ENCODE data around the gene UNKL. TPM values are rescaled to one million over a fixed set of nuclear protein-coding genes. Genes with fewer than 3 reads are reported as not detected.
"Not testable (repeated sequence)": the region's sequence is repeated elsewhere in the genome, so short reads cannot be mapped to it uniquely, and the experiment has no call there.

Gene UNKL
- total RNA-seq, 1 experiment from 2014 or later, result 17.7 TPM

DNA sequence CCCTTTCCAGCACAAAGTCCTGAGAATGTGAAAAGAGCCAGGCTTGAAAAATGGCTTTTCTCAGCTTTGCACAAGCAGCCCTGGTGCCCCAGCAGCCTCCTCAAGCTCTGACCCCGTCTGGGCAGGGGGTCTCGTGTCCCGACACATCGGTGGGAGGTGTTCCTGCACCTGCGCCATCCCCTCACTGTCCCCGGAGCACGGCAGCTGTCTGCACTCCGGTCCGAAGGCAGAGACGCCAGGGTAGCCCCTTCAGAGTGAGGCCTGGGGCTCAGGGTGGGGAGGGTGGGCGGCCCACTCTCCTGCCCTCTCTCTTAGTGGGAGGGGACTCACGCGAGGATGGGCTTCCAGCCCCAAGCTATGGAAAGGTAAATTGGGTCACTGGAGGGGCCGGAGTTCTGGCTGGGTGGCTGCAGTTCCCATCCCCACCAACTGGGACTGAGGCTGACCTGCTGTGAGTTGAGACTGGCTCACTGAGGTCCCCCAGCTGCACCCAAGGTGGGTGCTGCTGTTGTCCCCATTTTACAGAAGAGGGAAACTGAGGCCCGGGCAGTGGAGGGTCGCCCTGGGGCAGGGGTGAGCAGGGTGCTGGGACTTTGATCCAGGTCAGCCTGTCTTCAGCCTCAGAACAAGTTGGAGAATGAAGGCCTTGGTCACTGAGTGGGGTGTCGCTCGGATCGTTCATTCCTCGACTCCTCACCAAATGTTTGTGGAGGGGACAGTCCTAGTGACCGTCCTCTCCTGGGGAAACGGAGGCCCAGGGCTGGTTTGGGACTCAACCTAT, 83.4 kb downstream of the UNKL start:
- Histone ChIP-seq H3K36me3 (0 out of 2 replicates have a peak, but pooled peaks cover under 1% of the 10 kb centered on the region), H3K4me1 (replicated peaks) (peaks cover 19% of the 10 kb centered on the region), H3K27me3 (replicated peaks) (peaks cover 50% of the 10 kb centered on the region), H3K9me3 (replicated peaks) (peaks cover 8% of the 10 kb centered on the region), H3K27ac (no peak overlapping the region), H3K4me3 (no peak overlapping the region)
- DNase-seq (ENCODE audit: low read depth in 1 of 2, low spot score in 2 of 2), result no peak

GRCh38 chr16:1330260-1330914, 84.1 kb downstream of the UNKL start:
- Histone ChIP-seq H3K27ac (no peak overlapping the region), H3K9me3 (replicated peaks) (peaks cover 8% of the 10 kb centered on the region), H3K27me3 (replicated peaks) (peaks cover 42% of the 10 kb centered on the region), H3K4me1 (replicated peaks) (peaks cover 19% of the 10 kb centered on the region), H3K4me3 (no peak overlapping the region), H3K36me3 (peaks cover 8% of the 10 kb centered on the region)
- DNase-seq (ENCODE audit: low read depth in 1 of 2, low spot score in 2 of 2), result no peak

DNA sequence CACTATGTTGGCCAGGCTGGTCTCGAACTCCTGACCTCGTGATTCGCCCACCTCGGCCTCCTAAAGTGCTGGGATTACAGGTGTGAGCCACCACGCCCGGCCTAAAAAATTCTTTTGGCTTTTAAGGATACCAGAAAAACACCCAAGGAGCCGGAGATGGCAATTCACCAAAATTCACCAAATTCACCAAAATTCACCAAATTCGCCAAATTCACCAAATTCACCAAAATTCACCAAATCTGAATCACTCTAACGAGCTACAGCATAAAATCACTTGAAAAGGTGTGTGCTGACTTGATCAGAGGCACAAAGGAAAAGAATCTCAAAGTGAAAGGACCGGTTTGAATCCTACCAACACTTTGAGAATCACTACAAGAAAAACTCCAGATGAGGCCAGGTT, 85.5 kb downstream of the UNKL start:
- not testable (repeated sequence) for DNase-seq (ENCODE audit: low read depth in 1 of 2, low spot score in 2 of 2); H3K27ac ChIP-seq; H3K9me3 ChIP-seq (replicated peaks); H3K4me3 ChIP-seq
- Histone ChIP-seq H3K36me3 (peaks cover 22% of the 10 kb centered on the region), H3K27me3 (replicated peaks) (peaks cover 28% of the 10 kb centered on the region), H3K4me1 (replicated peaks) (peaks cover 19% of the 10 kb centered on the region)

DNA sequence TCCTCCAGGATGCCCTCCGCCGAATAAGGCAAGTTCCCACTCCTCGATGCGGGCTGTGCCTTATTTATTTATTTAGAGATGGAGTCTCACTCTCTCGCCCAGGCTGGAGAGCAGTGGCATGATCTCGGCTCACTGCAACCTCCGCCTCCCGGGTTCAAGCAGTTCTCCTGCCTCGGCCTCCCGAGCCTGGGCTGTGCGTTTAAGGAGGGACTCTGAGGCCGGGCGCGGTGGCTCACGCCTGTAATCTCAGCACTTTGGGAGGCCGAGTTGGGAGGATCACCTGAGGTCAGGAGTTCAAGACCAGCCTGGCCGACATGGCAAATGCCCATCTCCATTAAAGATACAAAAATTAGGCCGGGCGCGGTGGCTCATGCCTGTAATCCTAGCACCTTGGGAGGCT, 86.4 kb downstream of the UNKL start:
- H3K27ac ChIP-seq; H3K4me3 ChIP-seq; DNase-seq (ENCODE audit: low read depth in 1 of 2, low spot score in 2 of 2); H3K9me3 ChIP-seq (replicated peaks): not testable (repeated sequence)
- H3K27me3 ChIP-seq (replicated peaks), result peaks cover 20% of the 10 kb centered on the region
- peaks cover 12% of the 10 kb centered on the region for H3K4me1 ChIP-seq (replicated peaks)
- H3K36me3 ChIP-seq, result peaks cover 30% of the 10 kb centered on the region

DNA sequence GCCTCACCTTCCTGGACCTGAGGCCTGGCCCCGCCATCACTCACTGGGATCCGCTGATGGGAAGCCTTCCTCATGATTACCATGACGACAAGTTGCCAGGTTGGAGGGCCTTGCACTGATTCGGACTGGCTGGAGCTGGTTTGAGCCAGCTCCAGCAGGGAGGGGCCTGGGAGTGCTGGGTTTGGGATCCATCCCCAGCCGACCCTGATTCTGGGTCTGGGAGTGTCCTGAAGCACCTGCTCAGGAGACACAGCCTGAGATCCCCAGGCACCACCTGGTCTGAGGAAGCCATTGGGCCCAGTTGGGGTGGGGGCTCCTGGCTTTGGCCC, 86.9 kb downstream of the UNKL start:
- Histone ChIP-seq H3K27me3 (replicated peaks) (peaks cover 14% of the 10 kb centered on the region), H3K9me3 (replicated peaks) (peaks cover 5% of the 10 kb centered on the region), H3K4me3 (no peak overlapping the region), H3K4me1 (replicated peaks) (peaks cover 10% of the 10 kb centered on the region; the same call in 1 of the 2 replicates), H3K27ac (no peak overlapping the region), H3K36me3 (peaks cover 32% of the 10 kb centered on the region)
- no peak for DNase-seq (ENCODE audit: low read depth in 1 of 2, low spot score in 2 of 2)

GRCh38 chr16:1326946-1327618, 87.4 kb downstream of the UNKL start:
- H3K27ac ChIP-seq, result no peak overlapping the region
- no peak for DNase-seq (ENCODE audit: low read depth in 1 of 2, low spot score in 2 of 2)
- H3K36me3 ChIP-seq, result peaks cover 36% of the 10 kb centered on the region
- H3K27me3 ChIP-seq (replicated peaks), result peaks cover 9% of the 10 kb centered on the region
- no peak overlapping the region for H3K4me3 ChIP-seq
- H3K9me3 ChIP-seq (replicated peaks), result peaks cover 5% of the 10 kb centered on the region
- peaks cover 8% of the 10 kb centered on the region; the same call in 1 of the 2 replicates for H3K4me1 ChIP-seq (replicated peaks)

GRCh38 chr16:1326391-1326790, 88.1 kb downstream of the UNKL start:
- Histone ChIP-seq H3K27me3 (replicated peaks) (peaks cover 2% of the 10 kb centered on the region), H3K4me3 (no peak overlapping the region), H3K9me3 (replicated peaks) (peaks cover 5% of the 10 kb centered on the region), H3K36me3 (peaks cover 39% of the 10 kb centered on the region), H3K4me1 (replicated peaks) (peaks cover 1% of the 10 kb centered on the region; the same call in 1 of the 2 replicates), H3K27ac (no peak overlapping the region)
- DNase-seq (ENCODE audit: low read depth in 1 of 2, low spot score in 2 of 2), result no peak

GRCh38 chr16:1325673-1326371, 88.7 kb downstream of the UNKL start:
- Histone ChIP-seq H3K4me1 (replicated peaks) (no peaks in the 10 kb centered on the region), H3K4me3 (no peak overlapping the region), H3K9me3 (replicated peaks) (peaks cover 5% of the 10 kb centered on the region), H3K27ac (no peak overlapping the region), H3K27me3 (replicated peaks) (no peaks in the 10 kb centered on the region), H3K36me3 (peaks cover 42% of the 10 kb centered on the region)
- no peak for DNase-seq (ENCODE audit: low read depth in 1 of 2, low spot score in 2 of 2)

- Histone ChIP-seq H3K9me3 (replicated peaks) (peaks cover 2% of the 10 kb centered on the region; the same call in 1 of the 2 replicates), H3K36me3 (peaks cover 48% of the 10 kb centered on the region), H3K4me1 (replicated peaks) (no peaks in the 10 kb centered on the region), H3K27ac (no peak overlapping the region), H3K4me3 (no peak overlapping the region), H3K27me3 (replicated peaks) (no peaks in the 10 kb centered on the region)
- DNase-seq (ENCODE audit: low read depth in 1 of 2, low spot score in 2 of 2), result no peak
Measured at GRCh38 chr16:1325261-1325660, 89.2 kb downstream of the UNKL start.

GRCh38 chr16:1324286-1324826, 90.1 kb downstream of the UNKL start:
- Histone ChIP-seq H3K4me1 (replicated peaks) (no peaks in the 10 kb centered on the region), H3K9me3 (replicated peaks) (no peaks in the 10 kb centered on the region), H3K27me3 (replicated peaks) (no peaks in the 10 kb centered on the region), H3K4me3 (no peak overlapping the region), H3K27ac (no peak overlapping the region), H3K36me3 (peaks cover 57% of the 10 kb centered on the region)
- DNase-seq (ENCODE audit: low read depth in 1 of 2, low spot score in 2 of 2), result no peak

DNA sequence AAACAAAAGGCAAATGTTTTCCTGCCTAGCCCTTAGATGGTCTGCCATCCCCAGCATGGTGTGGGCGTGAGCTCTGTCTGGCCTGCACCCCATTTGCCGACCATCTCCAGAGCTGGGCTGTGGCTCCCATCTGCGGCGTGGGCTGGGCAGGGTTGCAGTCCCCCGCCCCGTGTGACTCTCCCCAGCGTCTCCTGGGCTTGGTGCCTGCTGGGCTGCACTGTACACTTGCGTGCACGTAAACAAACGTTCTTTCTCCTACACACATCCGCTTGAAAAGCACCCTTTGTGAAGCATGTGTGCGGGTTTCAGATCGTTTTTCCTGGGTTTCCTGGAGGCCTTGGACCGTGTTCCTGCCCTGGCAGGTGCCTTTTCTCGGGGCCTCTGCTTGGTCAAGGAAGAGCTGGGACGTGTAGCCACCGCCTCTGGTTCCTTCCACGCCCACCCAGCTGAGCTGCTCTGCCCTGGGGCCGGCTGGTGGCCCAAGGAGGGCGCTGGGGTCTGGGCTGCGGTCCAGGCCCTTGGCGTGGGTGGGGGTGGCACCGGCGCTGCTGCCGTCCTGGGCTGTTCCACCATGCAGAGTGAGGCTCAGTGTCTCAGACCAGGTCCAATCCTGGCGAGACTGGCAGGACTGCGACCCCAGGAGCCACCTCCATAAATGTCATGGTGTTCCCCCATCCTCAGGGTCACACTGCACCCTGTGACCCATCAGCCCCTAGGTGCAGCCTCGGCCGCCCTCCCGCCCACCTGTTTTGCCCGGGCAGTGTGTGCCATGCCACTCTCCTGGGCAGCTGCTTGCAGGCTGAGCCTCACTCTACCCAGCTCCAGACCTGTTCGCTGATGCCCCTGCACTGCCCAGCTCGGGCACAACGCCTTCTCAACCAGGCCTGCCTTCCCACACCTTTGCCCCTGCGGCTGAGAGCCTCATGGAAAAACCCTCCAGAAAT, 90.9 kb downstream of the UNKL start:
- Histone ChIP-seq H3K9me3 (replicated peaks) (no peaks in the 10 kb centered on the region), H3K36me3 (peaks cover 65% of the 10 kb centered on the region), H3K27me3 (replicated peaks) (no peaks in the 10 kb centered on the region), H3K4me1 (replicated peaks) (no peaks in the 10 kb centered on the region), H3K27ac (no peak overlapping the region), H3K4me3 (no peak overlapping the region)
- DNase-seq (ENCODE audit: low read depth in 1 of 2, low spot score in 2 of 2), result no peak

- no peak overlapping the region for H3K4me3 ChIP-seq
- H3K27ac ChIP-seq, result no peak overlapping the region
- peaks cover 77% of the 10 kb centered on the region for H3K36me3 ChIP-seq
- no peaks in the 10 kb centered on the region for H3K27me3 ChIP-seq (replicated peaks)
- no peaks in the 10 kb centered on the region for H3K4me1 ChIP-seq (replicated peaks)
- no peaks in the 10 kb centered on the region for H3K9me3 ChIP-seq (replicated peaks)
- DNase-seq (ENCODE audit: low read depth in 1 of 2, low spot score in 2 of 2), result no peak
Measured at GRCh38 chr16:1322407-1322806, 92.1 kb downstream of the UNKL start.
